HG02798 (cell line): Measurements from ENCODE around the gene SCUBE1.
"Not testable (repeated sequence)": the region's sequence is repeated elsewhere in the genome, so short reads cannot be mapped to it uniquely, and the experiment has no call there.

Experiments
- ATAC-seq: cut with Tn5 transposase; IDR thresholded peaks from one replicate; pipeline ENCODE4 v1.9.1; 2021; ENCODE audit warnings: mild to moderate bottlenecking; ENCODE audit not compliant: unreplicated experiment, poor library complexity

SCUBE1 gene

GRCh38 chr22:43289531-43289963, 53.6 kb downstream of the SCUBE1 start:
- no peak for ATAC-seq

- no peak for ATAC-seq
Measured at GRCh38 chr22:43288807-43289420, 54.3 kb downstream of the SCUBE1 start.

- no peak for ATAC-seq
Measured at GRCh38 chr22:43288378-43288777, 54.8 kb downstream of the SCUBE1 start.

GRCh38 chr22:43287441-43287840, 55.7 kb downstream of the SCUBE1 start:
- no peak for ATAC-seq

GRCh38 chr22:43281394-43281793, 61.8 kb downstream of the SCUBE1 start:
- ATAC-seq, result no peak

- ATAC-seq, result not testable (repeated sequence)
Measured at GRCh38 chr22:43280523-43280886, 62.7 kb downstream of the SCUBE1 start.

GRCh38 chr22:43279867-43280522, 63.2 kb downstream of the SCUBE1 start:
- no peak for ATAC-seq

- no peak for ATAC-seq
Measured at GRCh38 chr22:43277987-43278601, 65.1 kb downstream of the SCUBE1 start.

- no peak for ATAC-seq
Measured at GRCh38 chr22:43277091-43277490, 66.1 kb downstream of the SCUBE1 start.

GRCh38 chr22:43276321-43276720, 66.9 kb downstream of the SCUBE1 start:
- no peak for ATAC-seq

- ATAC-seq, result no peak
Measured at GRCh38 chr22:43275545-43276317, 67.4 kb downstream of the SCUBE1 start.

GRCh38 chr22:43274595-43275240, 68.5 kb downstream of the SCUBE1 start:
- no peak for ATAC-seq

GRCh38 chr22:43273902-43274484, 69.2 kb downstream of the SCUBE1 start:
- ATAC-seq, result no peak

GRCh38 chr22:43272869-43273318, 70.3 kb downstream of the SCUBE1 start:
- no peak for ATAC-seq

GRCh38 chr22:43272301-43272700, 70.9 kb downstream of the SCUBE1 start:
- no peak for ATAC-seq

- ATAC-seq, result no peak
Measured at GRCh38 chr22:43270949-43271348, 72.2 kb downstream of the SCUBE1 start.

GRCh38 chr22:43270314-43270908, 72.8 kb downstream of the SCUBE1 start:
- no peak for ATAC-seq

GRCh38 chr22:43269646-43270045, 73.5 kb downstream of the SCUBE1 start:
- ATAC-seq, result no peak

GRCh38 chr22:43269246-43269645, 73.9 kb downstream of the SCUBE1 start:
- no peak for ATAC-seq
